ENCODE measurements around the gene LRIG1. TPM values are rescaled to one million over a fixed set of nuclear protein-coding genes. Genes with fewer than 3 reads are reported as not detected.

Gene LRIG1
- total RNA-seq, 1 experiment from 2014 or later: 5.3 TPM

- H3K27ac ChIP-seq (ENCODE audit: low read length): no peak overlapping the region
- H3K36me3 ChIP-seq (ENCODE audit: control insufficient read depth, insufficient read depth, low read length): no peaks in the 10 kb centered on the region
- H3K4me1 ChIP-seq (ENCODE audit: control insufficient read depth, insufficient read depth, low read length): no peaks in the 10 kb centered on the region
- ATAC-seq (no peak), DNase-seq (ENCODE audit: low read depth, low spot score) (no peak)
- in situ Hi-C loops (cut with HindIII; ENCODE audit: low pct_unique_long_range_greater_than_20kb, low sequenced_read_pairs) (no loop called here), intact Hi-C loops (cut with micrococcal nuclease; ENCODE audit: unreplicated experiment) (no loop called here)
- no peak overlapping the region for H3K4me3 ChIP-seq (ENCODE audit: low read depth in 2 of 2, low read length in 2 of 2)
- ChIA-PET POLR2A (no interaction called here), CTCF (no interaction called here)
- no peaks in the 10 kb centered on the region for H3K9me3 ChIP-seq (ENCODE audit: control insufficient read depth, insufficient read depth, low read depth, low read length)
- BruUV-seq (replicated peaks): no TSS peak
- no peaks in the 10 kb centered on the region for H3K27me3 ChIP-seq (ENCODE audit: control insufficient read depth, insufficient read depth, low read length)
- TF ChIP-seq TCF7L2 (IDR thresholded peaks at IDR 0.05; ENCODE audit: low read depth, low read length): no peak
- no peak for TF ChIP-seq CTCF (IDR thresholded peaks at IDR 0.05)
- TF ChIP-seq SIN3A (IDR thresholded peaks at IDR 0.05; ENCODE audit: borderline replicate concordance, insufficient read depth, low read depth, low read length): no peak
- TF ChIP-seq POLR2AphosphoS5 (IDR thresholded peaks at IDR 0.05; ENCODE audit: low read depth, low read length): no peak
- no peak for TF ChIP-seq REST (IDR thresholded peaks at IDR 0.05; ENCODE audit: insufficient read depth in 1 of 2, low read depth in 2 of 2, low read length in 1 of 2)
Measured at GRCh38 chr3:66416556-66417304, 84.1 kb downstream of the LRIG1 start.

GRCh38 chr3:66415867-66416428, 84.9 kb downstream of the LRIG1 start:
- no peak for TF ChIP-seq TCF7L2 (IDR thresholded peaks at IDR 0.05; ENCODE audit: low read depth, low read length)
- no peak for TF ChIP-seq CTCF (IDR thresholded peaks at IDR 0.05)
- TF ChIP-seq REST (IDR thresholded peaks at IDR 0.05; ENCODE audit: insufficient read depth in 1 of 2, low read depth in 2 of 2, low read length in 1 of 2): no peak
- no peak for TF ChIP-seq POLR2AphosphoS5 (IDR thresholded peaks at IDR 0.05; ENCODE audit: low read depth, low read length)
- no peak for TF ChIP-seq SIN3A (IDR thresholded peaks at IDR 0.05; ENCODE audit: borderline replicate concordance, insufficient read depth, low read depth, low read length)
- ChIA-PET POLR2A (no interaction called here), CTCF (no interaction called here)
- Histone ChIP-seq H3K27me3 (ENCODE audit: control insufficient read depth, insufficient read depth, low read length) (no peaks in the 10 kb centered on the region), H3K9me3 (ENCODE audit: control insufficient read depth, insufficient read depth, low read depth, low read length) (no peaks in the 10 kb centered on the region), H3K4me3 (ENCODE audit: low read depth in 2 of 2, low read length in 2 of 2) (no peak overlapping the region), H3K27ac (ENCODE audit: low read length) (no peak overlapping the region), H3K36me3 (ENCODE audit: control insufficient read depth, insufficient read depth, low read length) (no peaks in the 10 kb centered on the region), H3K4me1 (ENCODE audit: control insufficient read depth, insufficient read depth, low read length) (no peaks in the 10 kb centered on the region)
- DNase-seq (ENCODE audit: low read depth, low spot score): no peak
- in situ Hi-C loops (cut with HindIII; ENCODE audit: low pct_unique_long_range_greater_than_20kb, low sequenced_read_pairs) (no loop called here), intact Hi-C loops (cut with micrococcal nuclease; ENCODE audit: unreplicated experiment) (no loop called here)
- ATAC-seq: no peak
- BruUV-seq (replicated peaks): no TSS peak

Data from Panc1 (cell line).